Suprapubic skin (tissue), 4 donors: Measurements from ENCODE around the gene GALNT13. TPM values are rescaled to one million over a fixed set of nuclear protein-coding genes. Genes with fewer than 3 reads are reported as not detected.

ENCODE experiments used
- DNase-seq, 2 donors: peaks; one replicate each; pipeline ENCODE4 v3.0.0-alpha.2; 2019; ENCODE audit warnings: low spot score in 2 of 2
- H3K27ac ChIP-seq: fragments of 200-600 bp; sonication (generic); one replicate; pipeline ENCODE4 v1.5.1; 2019
- H3K27me3 ChIP-seq: fragments of 200-600 bp; sonication (generic); one replicate; pipeline ENCODE4 v1.5.1; 2019
- H3K36me3 ChIP-seq: fragments of 200-600 bp; sonication (generic); one replicate; pipeline ENCODE4 v1.5.1; 2019
- H3K4me1 ChIP-seq: fragments of 200-600 bp; sonication (generic); one replicate; pipeline ENCODE4 v1.5.1; 2019
- H3K4me3 ChIP-seq: fragments of 200-600 bp; sonication (generic); one replicate; pipeline ENCODE4 v1.5.1; 2019; ENCODE audit warnings: mild to moderate bottlenecking
- H3K9me3 ChIP-seq: fragments of 200-600 bp; sonication (generic); one replicate; pipeline ENCODE4 v1.5.1; 2019
- EP300 ChIP-seq: sonication (generic); formaldehyde crosslinking; IDR thresholded peaks from one replicate; pipeline ENCODE4 v1.6.1; 2017; ENCODE audit warnings: antibody characterized with exemption
- POLR2A ChIP-seq, 2 donors: fragments of 450-650 bp; IDR thresholded peaks; one replicate each; pipeline ENCODE4 v1.6.1; 2017; ENCODE audit warnings: antibody characterized with exemption in 2 of 2, mild to moderate bottlenecking in 2 of 2, moderate library complexity in 2 of 2
- POLR2AphosphoS5 ChIP-seq, 3 donors: sonication (generic); formaldehyde crosslinking; IDR thresholded peaks; one replicate each; pipeline ENCODE4 v1.6.1; 2017; ENCODE audit warnings: antibody characterized with exemption in 3 of 3
- WGBS: methylation state at CpG from one replicate; pipeline ENCODE4 v1.1.5; 2018; 5-methylcytosine and 5-hydroxymethylcytosine counted together
- total RNA-seq, 4 donors: library from RNA; depleted of rRNA; stranded (reverse); fragments of >200 nt; gene quantifications; one replicate each; pipeline ENCODE4 v1.1.0, GENCODE V29; 2016
- TF ChIP-seq, protein P1 (sequence below), 2 donors: fragments of 200-600 bp in 1 of 2; fragments of 450-650 bp in 1 of 2; sonication (generic) in 1 of 2; IDR thresholded peaks; one replicate each; pipeline ENCODE4 v1.5.1; 2016 to 2019; ENCODE audit warnings: antibody characterized with exemption in 2 of 2, mild to moderate bottlenecking in 1 of 2, moderate library complexity in 1 of 2

The GALNT13 gene
- total RNA-seq, 4 donors from 2014 or later: 0.19 to 0.97 (median 0.54) TPM

DNA sequence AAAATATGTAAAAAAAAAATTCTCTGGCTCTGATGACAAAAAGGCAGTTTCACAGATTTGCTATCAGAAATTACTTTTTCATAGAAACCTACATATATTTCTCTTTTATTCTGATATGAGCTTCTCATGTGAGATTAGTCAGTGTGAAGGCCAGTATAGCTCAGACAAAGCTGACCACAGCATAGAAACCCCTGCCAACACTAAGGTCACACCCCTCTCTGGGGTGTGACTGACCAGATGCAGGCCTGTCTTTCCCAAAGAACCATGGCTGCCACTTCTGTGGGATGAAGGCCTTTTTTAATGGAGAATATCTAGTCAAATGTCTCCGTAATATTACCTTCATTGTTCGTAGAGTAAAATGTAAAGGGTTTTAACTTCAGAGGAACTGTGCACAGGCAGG is 496.4 kb downstream of the GALNT13 start:
- no peak overlapping the region for H3K4me3 ChIP-seq
- TF ChIP-seq, protein P1, sequence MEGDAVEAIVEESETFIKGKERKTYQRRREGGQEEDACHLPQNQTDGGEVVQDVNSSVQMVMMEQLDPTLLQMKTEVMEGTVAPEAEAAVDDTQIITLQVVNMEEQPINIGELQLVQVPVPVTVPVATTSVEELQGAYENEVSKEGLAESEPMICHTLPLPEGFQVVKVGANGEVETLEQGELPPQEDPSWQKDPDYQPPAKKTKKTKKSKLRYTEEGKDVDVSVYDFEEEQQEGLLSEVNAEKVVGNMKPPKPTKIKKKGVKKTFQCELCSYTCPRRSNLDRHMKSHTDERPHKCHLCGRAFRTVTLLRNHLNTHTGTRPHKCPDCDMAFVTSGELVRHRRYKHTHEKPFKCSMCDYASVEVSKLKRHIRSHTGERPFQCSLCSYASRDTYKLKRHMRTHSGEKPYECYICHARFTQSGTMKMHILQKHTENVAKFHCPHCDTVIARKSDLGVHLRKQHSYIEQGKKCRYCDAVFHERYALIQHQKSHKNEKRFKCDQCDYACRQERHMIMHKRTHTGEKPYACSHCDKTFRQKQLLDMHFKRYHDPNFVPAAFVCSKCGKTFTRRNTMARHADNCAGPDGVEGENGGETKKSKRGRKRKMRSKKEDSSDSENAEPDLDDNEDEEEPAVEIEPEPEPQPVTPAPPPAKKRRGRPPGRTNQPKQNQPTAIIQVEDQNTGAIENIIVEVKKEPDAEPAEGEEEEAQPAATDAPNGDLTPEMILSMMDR (IDR thresholded peaks at IDR 0.05): no peak
- TF ChIP-seq POLR2A (IDR thresholded peaks at IDR 0.05) (no peak), EP300 (no peak), POLR2AphosphoS5 (IDR thresholded peaks at IDR 0.05) (no peak)
- no peaks in the 10 kb centered on the region for H3K9me3 ChIP-seq
- WGBS: 90% methylated on average over 2 of the region's 2 CpGs
- H3K27ac ChIP-seq: no peak overlapping the region
- no peaks in the 10 kb centered on the region for H3K36me3 ChIP-seq
- DNase-seq: no peak
- no peaks in the 10 kb centered on the region for H3K27me3 ChIP-seq
- H3K4me1 ChIP-seq: no peaks in the 10 kb centered on the region

DNA sequence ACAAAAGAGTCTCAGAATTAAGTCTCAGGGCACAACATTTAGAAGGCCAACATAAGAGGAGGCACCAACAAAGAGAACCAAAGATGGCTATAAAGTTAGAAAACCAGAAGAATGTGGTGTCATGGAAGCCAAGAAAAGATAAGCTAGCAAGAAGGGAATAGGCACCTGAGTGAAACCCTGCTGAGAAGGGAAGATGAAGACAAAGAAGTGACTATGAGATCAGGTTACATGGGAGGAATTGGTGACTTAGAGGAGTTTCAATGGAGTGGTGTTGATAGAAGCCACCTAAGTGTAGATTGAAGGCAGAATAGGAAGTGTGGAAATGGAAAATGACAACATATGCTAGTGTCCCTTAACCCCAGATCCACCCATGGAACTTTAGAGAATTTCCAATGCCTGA is 499.2 kb downstream of the GALNT13 start:
- Histone ChIP-seq H3K27me3 (no peaks in the 10 kb centered on the region), H3K9me3 (no peaks in the 10 kb centered on the region), H3K4me1 (no peaks in the 10 kb centered on the region), H3K36me3 (no peaks in the 10 kb centered on the region), H3K27ac (no peak overlapping the region), H3K4me3 (no peak overlapping the region)
- no peak for DNase-seq
- no peak for TF ChIP-seq EP300

DNA sequence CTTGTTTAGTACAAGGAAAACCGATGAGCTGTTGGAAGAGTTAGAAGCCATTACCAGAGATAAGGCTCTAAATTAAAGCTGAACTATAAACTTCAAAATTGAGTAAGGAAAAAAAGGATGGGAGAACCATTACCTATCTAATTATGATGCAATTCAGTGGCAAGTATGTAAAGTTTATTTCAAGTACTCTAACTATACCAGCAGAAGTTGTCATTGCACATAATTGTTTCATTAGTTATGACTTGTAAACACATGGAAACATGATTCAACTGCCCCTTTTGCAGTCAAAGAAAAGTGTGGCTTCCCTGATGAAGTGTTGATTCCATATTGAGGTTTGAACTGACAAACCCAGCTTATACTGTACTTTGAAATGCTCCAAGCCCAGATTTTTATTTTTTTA is 502.7 kb downstream of the GALNT13 start:
- TF ChIP-seq, protein P1 (IDR thresholded peaks at IDR 0.05): no peak
- TF ChIP-seq POLR2A (IDR thresholded peaks at IDR 0.05) (no peak), POLR2AphosphoS5 (IDR thresholded peaks at IDR 0.05) (no peak), EP300 (no peak)
- 76% methylated on average over 1 of the region's 1 CpG for WGBS

DNA sequence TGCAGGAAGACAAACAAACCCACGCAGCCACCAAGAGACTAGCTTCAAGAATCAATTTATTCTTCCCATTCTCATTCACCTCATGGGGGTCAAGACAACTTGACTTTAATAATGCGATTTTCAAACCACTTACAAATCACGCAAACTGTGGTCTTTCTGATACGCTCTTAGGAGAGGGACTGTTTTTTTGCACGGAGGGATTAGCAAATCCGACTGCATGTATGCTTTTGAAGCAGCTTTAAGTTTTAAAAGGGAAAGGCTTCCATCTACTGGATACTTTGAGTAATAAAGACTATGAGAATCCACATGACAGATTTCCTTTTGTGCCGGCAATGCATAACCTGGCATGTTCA is 503.8 kb downstream of the GALNT13 start:
- no peak overlapping the region for H3K4me3 ChIP-seq
- DNase-seq: no peak
- 14% methylated on average over 7 of the region's 7 CpGs for WGBS
- no peaks in the 10 kb centered on the region for H3K4me1 ChIP-seq
- H3K27ac ChIP-seq: no peak overlapping the region
- no peaks in the 10 kb centered on the region for H3K9me3 ChIP-seq
- no peak for TF ChIP-seq POLR2A (IDR thresholded peaks at IDR 0.05)
- TF ChIP-seq POLR2AphosphoS5 (IDR thresholded peaks at IDR 0.05): no peak
- no peak for TF ChIP-seq EP300
- TF ChIP-seq, protein P1 (IDR thresholded peaks at IDR 0.05): no peak
- no peaks in the 10 kb centered on the region for H3K27me3 ChIP-seq
- no peaks in the 10 kb centered on the region for H3K36me3 ChIP-seq

More for the DNA sequence above, 502.7 kb downstream of the GALNT13 start:
- DNase-seq: no peak
- Histone ChIP-seq H3K9me3 (no peaks in the 10 kb centered on the region), H3K4me1 (no peaks in the 10 kb centered on the region), H3K36me3 (no peaks in the 10 kb centered on the region), H3K27ac (no peak overlapping the region), H3K4me3 (no peak overlapping the region), H3K27me3 (no peaks in the 10 kb centered on the region)

DNA sequence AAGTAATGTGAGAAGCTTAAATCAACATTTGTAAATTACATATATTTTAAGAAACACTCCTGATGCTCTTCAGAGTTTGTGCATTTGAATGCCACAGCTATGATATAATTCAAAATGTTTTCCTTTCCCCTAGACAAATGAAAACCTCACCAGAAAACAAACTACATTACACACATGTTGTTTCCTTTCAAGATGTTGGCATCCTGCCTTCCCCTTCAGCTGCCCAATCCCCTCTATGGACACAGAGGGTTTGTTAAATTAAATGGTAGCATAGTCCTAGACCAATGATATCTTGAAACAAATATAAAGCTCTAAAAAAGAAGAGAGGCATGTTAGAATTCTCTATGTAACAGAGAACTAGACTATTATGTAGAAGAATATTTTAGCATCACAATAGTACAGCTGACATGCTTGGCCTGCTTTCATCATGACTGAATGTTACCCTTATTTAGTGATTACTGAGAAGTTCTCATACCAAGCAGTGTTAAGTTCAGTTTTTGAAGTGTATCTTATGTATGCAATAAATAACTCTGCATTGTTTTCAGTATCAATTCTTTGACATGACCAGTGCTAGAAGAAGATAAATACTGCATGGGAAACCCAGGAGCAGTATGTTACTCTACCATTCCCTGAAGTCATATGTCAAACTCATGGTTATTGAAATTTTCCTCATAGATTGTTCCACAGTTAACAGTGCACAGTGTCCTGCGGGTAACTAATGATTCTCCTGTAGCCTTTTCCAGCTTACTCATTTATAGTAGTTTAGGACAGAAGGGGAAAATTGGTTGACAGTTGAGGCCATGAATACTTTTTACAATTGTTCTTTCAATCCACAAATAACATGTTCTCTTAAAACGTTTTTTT is 510.4 kb downstream of the GALNT13 start:
- no peak for DNase-seq
- Histone ChIP-seq H3K4me3 (no peak overlapping the region), H3K27me3 (no peaks in the 10 kb centered on the region), H3K4me1 (no peaks in the 10 kb centered on the region), H3K27ac (no peak overlapping the region), H3K36me3 (no peaks in the 10 kb centered on the region), H3K9me3 (no peaks in the 10 kb centered on the region)
- no peak for TF ChIP-seq POLR2AphosphoS5 (IDR thresholded peaks at IDR 0.05)
- TF ChIP-seq POLR2A (IDR thresholded peaks at IDR 0.05): no peak
- no peak for TF ChIP-seq EP300
- TF ChIP-seq, protein P1 (IDR thresholded peaks at IDR 0.05): no peak
- WGBS: 51% methylated on average over 2 of the region's 2 CpGs
